KBM-7 (cell line): ENCODE data around the gene OVCA2.

Source experiments
- DNase-seq: peaks from one replicate; pipeline ENCODE4 v3.0.0-alpha.2; 2015
- in situ Hi-C: fragments of 300-500 bp; cut with MboI; formaldehyde crosslinking; loops from 2 replicates; pipeline ENCODE4 v1.14.3; 2020; ENCODE audit warnings: low sequenced_read_pairs, low pct_unique_long_range_greater_than_20kb, mixed read lengths

OVCA2 gene

GRCh38 chr17:2028737-2029136 is 13.1 kb upstream of the OVCA2 start:
- no peak for DNase-seq
- in situ Hi-C loops = no loop called here

- peak; percentile 83 for DNase-seq
- in situ Hi-C loops = loop anchor here (10.0 kb wide), 1 partner anchor 115 kb away; no protein-coding TSS in a partner anchor
Observed at GRCh38 chr17:2029911-2030778, 11.7 kb upstream of the OVCA2 start, which contains the start of gene DPH1. TSS of gene DPH1 (plus strand) at chr17:2030153. CDS start at chr17:2030170, 17 bp downstream.

DNA sequence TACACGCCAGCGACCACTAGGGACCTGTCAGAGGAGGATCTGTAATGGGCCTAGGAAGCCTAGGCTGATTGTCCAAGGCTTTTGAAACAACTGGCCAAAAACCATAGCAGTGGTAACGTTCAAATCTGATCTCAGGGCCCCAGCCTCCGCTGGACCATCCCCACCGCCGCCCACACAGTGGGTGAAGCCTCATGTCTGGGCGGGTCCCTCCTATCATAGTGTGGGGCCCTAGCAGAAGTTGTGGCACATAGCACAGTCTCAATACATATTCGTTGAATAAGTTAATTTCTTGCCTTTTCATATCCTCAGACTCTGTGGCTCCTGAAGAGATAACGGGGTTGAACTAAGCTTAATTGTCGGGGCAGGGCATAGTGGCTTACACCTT is 11.1 kb upstream of the OVCA2 start:
- no peak for DNase-seq
- in situ Hi-C loops = loop anchor here (10.0 kb wide), 1 partner anchor 116 kb away; no protein-coding TSS in a partner anchor

DNA sequence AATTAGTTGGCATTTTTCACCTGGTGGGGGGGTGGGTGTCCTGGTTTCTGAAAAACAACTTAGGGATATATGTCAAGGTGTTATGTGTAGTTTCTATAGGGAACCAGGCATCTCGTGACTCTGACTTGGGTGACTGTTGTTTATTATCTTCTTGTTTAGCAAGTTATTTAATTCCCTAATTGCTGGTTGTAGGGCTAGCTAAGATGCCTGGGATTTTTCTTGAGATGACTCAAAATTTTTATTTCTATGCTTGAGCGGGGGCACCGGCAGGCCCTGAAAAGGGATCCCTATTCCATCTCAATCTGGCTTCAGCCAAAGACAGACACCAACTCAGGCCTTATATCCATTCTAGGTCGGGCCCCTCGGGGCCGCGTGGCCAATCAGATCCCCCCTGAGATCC is 8.7 kb upstream of the OVCA2 start:
- no peak for DNase-seq
- in situ Hi-C loops = loop anchor here (10.0 kb wide), 1 partner anchor 118 kb away; no protein-coding TSS in a partner anchor

DNA sequence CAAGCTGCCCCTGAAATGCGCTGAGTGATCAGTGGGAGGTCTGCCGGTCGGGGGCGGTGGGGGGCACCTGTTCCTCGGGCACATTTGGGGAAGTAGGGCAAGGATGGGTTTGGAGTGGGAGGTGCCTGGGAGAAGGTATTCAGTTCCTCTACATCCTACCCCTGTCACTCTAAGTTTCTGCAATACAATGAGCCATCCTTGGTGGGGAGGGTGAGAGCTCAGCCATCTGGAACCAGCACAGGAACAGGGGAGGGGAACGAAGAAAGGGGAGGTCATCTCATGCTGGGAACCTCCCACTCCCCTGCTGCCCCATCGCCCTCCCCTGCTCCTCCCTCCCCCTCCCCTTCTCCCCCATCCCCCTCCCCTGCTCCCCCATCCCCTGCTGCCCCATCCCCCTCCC is 7.7 kb upstream of the OVCA2 start:
- DNase-seq = peak; percentile 77
- in situ Hi-C loops = loop anchor here (10.0 kb wide), 1 partner anchor 119 kb away; no protein-coding TSS in a partner anchor

DNA sequence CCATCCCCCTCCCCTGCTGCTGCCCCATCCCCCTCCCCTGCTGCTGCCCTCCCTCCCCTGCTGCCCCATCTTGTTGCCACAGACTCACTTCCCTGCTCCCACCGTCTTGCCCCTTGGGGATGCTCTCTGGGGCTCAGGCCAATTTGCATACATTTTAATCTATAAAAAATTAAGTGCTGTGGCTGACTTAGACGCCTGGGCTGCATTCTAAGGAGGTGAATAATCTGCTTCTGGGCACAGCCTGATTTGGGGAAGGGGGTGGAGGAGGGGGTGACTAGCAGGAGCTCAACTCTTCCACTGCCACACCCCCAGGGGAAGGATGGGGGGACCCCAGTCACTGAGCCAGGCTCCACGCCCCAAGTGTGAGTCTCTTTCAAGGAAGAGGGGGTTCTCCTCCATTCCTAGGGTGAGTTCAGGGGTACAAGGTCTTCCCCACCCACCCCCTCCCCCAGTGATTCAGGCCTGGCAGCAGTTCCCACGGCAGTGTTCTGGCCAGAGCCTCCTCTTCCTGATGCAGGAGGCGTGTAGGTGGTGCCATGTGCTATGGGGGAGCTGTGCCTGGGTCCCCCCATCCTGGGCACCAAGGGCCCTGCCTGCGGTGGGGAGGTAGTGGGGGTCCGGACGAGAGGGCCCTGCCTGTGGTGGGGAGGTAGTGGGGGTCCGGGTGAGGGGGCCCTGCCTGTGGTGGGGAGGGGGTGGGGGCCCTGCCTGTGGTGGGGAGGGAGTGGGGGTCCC is 6.8 kb upstream of the OVCA2 start:
- in situ Hi-C loops = loop anchor here (10.0 kb wide), 1 partner anchor 120 kb away; no protein-coding TSS in a partner anchor
- DNase-seq = no peak

- DNase-seq = no peak
- in situ Hi-C loops = loop anchor here (10.0 kb wide), 1 partner anchor 121 kb away; no protein-coding TSS in a partner anchor
Observed at GRCh38 chr17:2035541-2036488, 6.0 kb upstream of the OVCA2 start.

GRCh38 chr17:2037155-2037554 is 4.7 kb upstream of the OVCA2 start:
- no peak for DNase-seq
- in situ Hi-C loops = loop anchor here (10.0 kb wide), 1 partner anchor 122 kb away; no protein-coding TSS in a partner anchor

GRCh38 chr17:2040219-2040827 is 1.5 kb upstream of the OVCA2 start:
- no peak for DNase-seq
- in situ Hi-C loops = no loop called here

DNA sequence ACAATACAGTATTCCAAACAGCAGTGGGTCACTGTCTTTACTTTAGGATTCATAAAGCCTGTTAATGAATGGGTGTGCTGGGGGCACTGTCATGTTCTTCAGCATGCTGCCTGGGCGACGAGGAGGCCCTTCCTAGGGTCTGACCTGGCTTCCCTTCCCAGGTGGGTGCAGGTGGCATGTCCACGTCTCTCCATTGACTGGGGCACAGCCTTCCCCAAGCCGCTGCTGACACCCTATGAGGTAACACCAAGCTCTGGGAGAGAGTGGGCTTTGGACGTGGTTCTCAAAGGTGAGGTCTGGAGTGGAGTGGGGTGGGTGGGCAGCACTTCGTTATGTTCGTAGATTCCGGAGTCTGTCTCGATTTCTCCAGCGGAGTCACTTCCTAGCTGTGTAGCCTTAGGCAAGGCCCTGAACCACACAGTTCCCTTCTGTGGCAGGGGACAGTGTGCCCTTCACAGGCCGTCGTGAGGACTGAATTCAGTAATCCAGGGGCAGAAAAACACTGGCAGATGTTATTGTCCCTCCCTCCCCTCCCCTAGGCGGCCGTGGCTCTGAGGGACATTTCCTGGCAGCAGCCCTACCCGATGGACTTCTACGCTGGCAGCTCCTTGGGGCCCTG is 771 bp upstream of the OVCA2 start:
- DNase-seq = no peak
- in situ Hi-C loops = no loop called here

DNA sequence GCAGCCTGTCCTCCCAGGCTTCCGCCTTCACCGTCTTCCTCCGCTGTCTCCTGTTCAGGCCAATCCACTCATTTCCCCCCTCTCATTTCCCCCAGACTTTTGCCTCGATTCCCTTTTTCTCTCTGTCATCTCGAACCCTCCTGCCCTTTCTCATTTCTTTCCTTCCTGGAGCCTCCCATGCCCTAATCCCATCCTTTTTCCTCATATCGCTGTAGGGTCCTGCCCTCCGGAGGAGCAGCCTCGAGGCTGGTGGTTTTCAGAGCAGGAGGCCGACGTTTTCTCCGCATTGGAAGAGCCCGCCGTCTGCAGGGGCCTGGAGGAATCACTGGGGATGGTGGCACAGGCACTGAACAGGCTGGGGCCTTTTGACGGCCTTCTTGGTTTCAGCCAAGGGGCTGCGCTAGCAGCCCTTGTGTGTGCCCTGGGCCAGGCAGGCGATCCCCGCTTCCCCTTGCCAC is 597 bp downstream of the OVCA2 start:
- in situ Hi-C loops = no loop called here
- peak; percentile 45 for DNase-seq

GRCh38 chr17:2042933-2043332 is 1.1 kb downstream of the OVCA2 start:
- no peak for DNase-seq
- in situ Hi-C loops = no loop called here

DNA sequence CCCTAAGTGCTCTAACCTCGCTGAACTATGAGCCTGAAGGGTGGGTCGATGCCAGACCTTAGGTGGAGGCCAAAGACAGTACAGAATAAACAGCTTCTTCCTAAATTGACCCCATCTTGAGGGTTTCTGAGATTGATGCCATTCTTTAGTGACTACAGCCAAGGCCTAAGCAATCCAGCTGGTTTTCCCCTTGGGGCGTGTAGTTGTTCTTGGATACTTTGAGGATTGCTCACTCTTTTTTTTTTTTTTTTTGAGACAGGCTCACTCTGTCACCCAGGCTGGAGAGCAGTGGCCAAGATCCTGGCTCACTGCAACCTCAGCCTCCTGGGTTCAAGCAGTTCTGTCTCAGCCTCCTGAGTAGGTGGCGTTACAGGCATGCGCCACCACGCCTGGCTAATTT is 2.0 kb downstream of the OVCA2 start:
- no peak for DNase-seq
- in situ Hi-C loops = no loop called here

DNA sequence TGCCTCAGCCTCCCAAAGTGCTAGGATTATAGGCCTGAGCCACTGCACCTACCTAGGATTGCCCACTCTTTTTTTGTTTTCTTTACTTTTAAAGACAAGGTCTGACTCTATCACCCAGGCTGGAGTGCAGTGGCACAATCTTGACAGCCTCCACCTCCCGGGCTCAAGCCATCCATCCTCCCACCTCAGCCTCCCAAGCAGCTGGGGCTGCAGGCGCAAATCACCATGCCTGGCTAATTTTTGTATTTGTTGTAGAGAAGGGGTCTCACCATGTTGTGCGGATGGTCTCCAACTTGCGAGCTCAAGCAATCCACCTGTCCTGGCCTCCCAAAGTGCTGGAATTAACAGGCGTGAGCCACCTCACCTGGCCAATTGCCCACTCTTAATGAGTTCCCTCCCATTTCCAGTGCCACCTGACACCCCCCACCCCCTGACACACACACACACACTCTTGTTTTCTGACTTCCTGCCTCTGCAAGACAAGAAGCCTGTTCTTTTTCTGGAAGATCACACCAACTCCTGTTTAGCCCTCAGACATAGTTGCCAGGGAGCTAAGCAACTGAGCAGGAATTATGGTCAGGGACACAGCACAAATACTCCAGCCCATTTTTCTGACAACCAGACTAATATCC is 2.6 kb downstream of the OVCA2 start:
- in situ Hi-C loops = no loop called here
- no peak for DNase-seq

DNA sequence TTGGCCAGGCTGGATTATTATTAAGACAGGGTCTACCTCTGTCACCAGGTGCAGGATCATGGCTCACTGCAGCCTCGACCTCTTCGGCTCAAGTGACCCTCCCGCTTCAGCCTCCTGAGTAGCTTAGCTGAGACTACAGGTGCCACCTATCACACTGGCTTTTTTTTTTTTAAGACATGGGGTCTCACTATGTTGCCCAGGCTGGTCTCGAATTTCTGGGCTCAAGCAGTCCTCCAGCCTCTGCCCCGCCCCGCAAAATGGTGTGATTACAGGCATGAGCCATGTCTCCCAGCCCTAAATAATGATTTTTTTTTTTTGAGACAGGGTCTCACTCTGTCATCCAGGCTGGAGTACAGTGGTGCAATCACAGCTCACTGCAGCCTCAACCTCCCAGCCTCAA is 5.8 kb downstream of the OVCA2 start:
- in situ Hi-C loops = no loop called here
- DNase-seq = no peak

- DNase-seq = no peak
- in situ Hi-C loops = no loop called here
Observed at GRCh38 chr17:2048805-2049204, 7.0 kb downstream of the OVCA2 start.
